NCI-H2227 (cell line): ENCODE data around the gene RFX8.

Experiments used
- DNase-seq: peaks from one replicate; lab custom pipeline; 2025; ENCODE audit not compliant: unreplicated experiment; lab: John Stamatoyannopoulos, UW

The RFX8 gene

GRCh38 chr2:101386599-101387150 lies 88.2 kb downstream of the RFX8 start:
- DNase-seq: no peak

GRCh38 chr2:101383016-101383541 lies 91.8 kb downstream of the RFX8 start:
- DNase-seq: no peak

GRCh38 chr2:101382442-101382841 lies 92.5 kb downstream of the RFX8 start:
- no peak for DNase-seq

- no peak for DNase-seq
These were observed 94.5 kb downstream of the RFX8 start for GRCh38 chr2:101380376-101380775.

GRCh38 chr2:101379091-101379490 lies 95.8 kb downstream of the RFX8 start:
- DNase-seq: no peak

- no peak for DNase-seq
These were observed 99.3 kb downstream of the RFX8 start for GRCh38 chr2:101375653-101376052.

- no peak for DNase-seq
These were observed 99.9 kb downstream of the RFX8 start for GRCh38 chr2:101374821-101375561.

- no peak for DNase-seq
These were observed 102.1 kb downstream of the RFX8 start for GRCh38 chr2:101372792-101373191.

GRCh38 chr2:101371636-101372035 lies 103.3 kb downstream of the RFX8 start:
- no peak for DNase-seq

GRCh38 chr2:101369100-101369499 lies 105.8 kb downstream of the RFX8 start:
- no peak for DNase-seq

- no peak for DNase-seq
These were observed 106.5 kb downstream of the RFX8 start for GRCh38 chr2:101368376-101368775.

GRCh38 chr2:101367508-101367907 lies 107.4 kb downstream of the RFX8 start:
- DNase-seq: no peak

GRCh38 chr2:101364878-101365277 lies 110.0 kb downstream of the RFX8 start:
- no peak for DNase-seq

- no peak for DNase-seq
These were observed 112.1 kb downstream of the RFX8 start for GRCh38 chr2:101362777-101363176.

- no peak for DNase-seq
These were observed 112.6 kb downstream of the RFX8 start for GRCh38 chr2:101362316-101362715.

- DNase-seq: no peak
These were observed 113.4 kb downstream of the RFX8 start for GRCh38 chr2:101361522-101361921.

- no peak for DNase-seq
These were observed 113.8 kb downstream of the RFX8 start for GRCh38 chr2:101361121-101361520.

- no peak for DNase-seq
These were observed 114.7 kb downstream of the RFX8 start for GRCh38 chr2:101360232-101360631.

GRCh38 chr2:101359410-101359954 lies 115.4 kb downstream of the RFX8 start:
- DNase-seq: no peak

- DNase-seq: no peak
These were observed 117.5 kb downstream of the RFX8 start for GRCh38 chr2:101357376-101357775.

- no peak for DNase-seq
These were observed 118.4 kb downstream of the RFX8 start for GRCh38 chr2:101356521-101356920.

- no peak for DNase-seq
These were observed 118.9 kb downstream of the RFX8 start for GRCh38 chr2:101356055-101356454.
